Middle frontal gyrus (tissue), 1 donor: ENCODE data around the gene SLC43A1.

Experiments used
- DNase-seq: peaks from one replicate; pipeline ENCODE4 v3.0.0-alpha.2; 2015; ENCODE audit warnings: low spot score; ENCODE audit errors: extremely low spot score

SLC43A1 gene

DNA sequence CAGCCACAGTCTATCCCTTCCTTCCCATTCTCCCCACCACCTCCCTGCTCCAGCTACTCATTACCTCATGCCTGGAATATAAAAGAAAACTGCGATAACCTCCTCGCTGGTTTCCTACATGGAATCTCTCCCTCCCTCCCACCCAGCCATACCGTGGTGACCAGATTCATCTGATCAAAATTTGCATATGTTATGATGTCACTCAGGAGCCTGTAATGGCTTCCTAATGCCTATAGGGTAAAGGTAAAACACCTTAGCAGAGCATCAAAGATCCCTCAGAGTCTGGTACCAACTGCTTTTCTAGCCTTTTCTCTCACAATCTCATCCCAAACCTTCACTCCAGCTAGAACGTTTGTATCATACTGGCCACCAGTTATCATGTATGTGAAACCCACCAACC lies 35.6 kb downstream of the SLC43A1 start:
- DNase-seq = no peak

DNA sequence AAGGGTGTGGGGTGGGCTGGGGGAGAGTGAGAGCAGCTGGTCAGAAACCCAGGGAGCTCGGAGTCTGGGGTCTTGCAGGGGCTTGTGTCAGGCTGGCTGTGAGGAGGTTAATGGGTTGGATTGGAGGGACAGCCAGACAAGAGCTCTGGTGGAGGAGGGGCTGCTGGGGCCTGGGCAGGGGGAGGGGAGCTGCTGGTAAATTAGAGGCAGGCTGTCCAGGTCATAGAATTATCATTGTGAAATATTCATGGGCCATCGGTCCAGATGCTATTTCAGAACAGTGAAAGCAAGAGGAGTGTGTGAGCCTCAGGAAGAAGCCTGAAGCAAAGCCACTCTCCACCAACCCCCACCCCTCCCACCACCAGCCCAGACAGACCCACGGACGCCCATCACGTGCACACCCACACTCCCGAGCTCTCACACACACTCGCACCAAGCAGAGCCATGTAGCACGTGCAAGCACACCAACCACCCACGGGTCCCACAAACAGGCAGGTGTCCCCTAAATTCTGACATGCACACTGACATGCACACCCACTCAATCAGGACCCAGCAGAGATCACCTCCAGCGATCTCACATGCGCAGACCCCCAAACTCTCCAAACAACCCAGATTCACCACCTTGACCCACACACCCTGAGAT lies 36.4 kb downstream of the SLC43A1 start:
- no peak for DNase-seq

DNA sequence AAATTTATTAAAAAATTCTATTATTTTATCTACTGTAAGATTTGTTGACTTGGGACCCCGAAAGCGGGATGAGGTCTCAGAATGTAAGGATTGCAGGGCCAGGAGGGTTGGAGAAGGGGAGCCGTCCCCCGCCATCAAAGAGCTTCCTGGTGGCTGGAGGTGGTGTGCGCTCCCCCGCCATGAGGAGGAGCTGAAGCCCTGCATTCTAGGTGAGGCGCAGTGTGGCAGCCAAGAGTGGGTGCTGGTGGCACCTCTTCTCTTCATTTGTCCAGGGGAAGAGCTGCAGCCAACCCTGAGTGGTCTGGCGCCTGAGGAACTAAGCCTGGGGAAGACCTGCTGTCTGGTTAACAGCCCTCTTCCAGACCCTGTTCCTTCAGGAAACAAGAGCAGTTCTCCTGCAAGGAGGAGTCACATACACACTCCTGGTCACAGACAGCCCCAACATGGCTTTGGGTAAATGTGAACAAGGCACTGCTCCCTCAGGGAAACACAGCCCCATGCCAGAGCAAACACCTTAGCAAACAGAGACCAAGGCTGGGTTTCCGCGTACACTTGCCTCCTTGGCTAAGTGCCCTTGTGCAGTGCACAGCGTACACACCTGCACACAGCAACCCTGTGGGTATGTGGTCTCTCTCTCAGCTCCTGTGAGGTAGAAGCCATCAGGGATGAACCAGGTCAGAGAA lies 37.9 kb downstream of the SLC43A1 start:
- no peak for DNase-seq

DNA sequence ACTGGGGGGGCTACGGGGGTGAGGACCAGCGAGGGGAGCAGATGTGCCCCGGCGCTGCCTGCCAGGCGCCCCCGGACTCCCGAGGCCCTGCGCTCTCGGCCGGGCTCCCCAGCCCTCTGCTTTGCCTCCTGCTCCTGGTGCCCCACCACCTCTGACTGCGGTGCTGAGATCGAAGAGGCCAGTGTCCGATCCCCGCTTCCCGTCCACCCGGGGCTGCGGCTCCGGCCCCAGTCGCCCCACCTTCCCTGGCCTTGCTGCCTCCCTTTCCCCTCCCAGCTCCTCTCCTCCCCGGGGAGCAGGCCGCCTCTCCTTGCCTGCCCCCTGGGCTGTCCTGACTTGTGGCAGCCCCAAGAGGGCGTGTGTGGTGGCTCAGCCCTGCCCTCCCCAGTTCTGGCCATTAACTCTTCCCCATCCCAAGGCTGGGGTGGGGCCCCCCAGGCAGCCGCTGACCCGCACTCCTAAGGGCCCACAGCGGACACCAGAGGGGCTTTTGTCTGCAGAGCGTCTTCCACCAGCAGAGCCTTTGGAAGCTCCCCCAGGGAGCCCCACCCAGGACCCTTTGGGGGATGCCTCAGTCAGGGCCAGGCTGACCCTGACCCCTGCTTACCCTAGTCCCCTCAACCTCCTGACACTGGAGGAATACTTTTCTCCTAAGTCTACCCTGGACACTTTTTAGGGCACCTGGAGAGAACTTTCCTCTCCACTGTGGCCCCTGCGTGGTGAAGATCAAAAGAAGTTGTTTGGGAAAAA lies 38.6 kb downstream of the SLC43A1 start:
- no peak for DNase-seq

DNA sequence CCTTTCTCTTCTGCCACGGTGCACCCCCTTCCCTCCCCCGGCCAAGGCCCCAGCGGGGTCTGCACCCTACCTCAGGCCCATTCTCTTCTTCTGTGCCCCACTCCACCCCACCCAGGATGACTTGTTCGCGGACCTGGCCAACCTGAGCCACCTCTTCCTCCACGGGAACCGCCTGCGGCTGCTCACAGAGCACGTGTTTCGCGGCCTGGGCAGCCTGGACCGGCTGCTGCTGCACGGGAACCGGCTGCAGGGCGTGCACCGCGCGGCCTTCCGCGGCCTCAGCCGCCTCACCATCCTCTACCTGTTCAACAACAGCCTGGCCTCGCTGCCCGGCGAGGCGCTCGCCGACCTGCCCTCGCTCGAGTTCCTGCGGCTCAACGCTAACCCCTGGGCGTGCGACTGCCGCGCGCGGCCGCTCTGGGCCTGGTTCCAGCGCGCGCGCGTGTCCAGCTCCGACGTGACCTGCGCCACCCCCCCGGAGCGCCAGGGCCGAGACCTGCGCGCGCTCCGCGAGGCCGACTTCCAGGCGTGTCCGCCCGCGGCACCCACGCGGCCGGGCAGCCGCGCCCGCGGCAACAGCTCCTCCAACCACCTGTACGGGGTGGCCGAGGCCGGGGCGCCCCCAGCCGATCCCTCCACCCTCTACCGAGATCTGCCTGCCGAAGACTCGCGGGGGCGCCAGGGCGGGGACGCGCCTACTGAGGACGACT lies 39.3 kb downstream of the SLC43A1 start:
- no peak for DNase-seq

DNA sequence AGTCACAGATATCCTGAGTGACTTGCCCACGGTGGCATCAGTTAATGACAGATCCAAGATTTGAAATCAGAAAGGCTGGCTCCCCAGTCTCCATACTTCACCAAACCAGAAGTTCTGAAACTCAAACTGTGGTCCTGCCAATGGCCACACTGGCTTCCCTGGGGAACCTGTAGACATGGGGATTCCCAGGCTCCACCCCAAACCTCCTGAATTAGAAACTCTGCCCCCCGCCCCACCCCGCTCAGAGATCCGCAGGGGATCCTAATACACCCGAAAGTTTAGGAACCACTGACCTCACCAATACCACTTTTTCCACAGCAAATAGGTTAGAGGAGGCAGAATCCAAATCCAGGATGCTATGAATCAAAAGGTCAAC lies 39.8 kb downstream of the SLC43A1 start:
- no peak for DNase-seq

DNA sequence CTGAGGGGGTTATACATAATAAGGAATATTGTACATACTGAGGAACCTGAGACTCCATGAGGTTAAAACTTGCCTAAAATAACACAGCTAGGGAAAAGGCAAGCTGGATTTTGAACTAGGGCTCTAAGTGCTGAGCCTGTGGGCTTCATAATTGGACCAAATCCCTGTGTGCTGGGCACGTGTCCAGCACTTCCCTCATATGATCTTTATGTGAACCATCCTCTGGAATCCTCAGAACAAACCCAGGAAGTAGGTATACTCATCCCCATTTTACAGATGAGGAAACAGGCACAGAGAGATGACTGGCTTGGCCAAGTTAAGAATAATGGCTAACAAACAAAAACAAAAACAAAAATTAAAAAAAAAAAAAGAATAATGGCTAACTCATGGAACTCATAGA lies 40.3 kb downstream of the SLC43A1 start:
- no peak for DNase-seq

DNA sequence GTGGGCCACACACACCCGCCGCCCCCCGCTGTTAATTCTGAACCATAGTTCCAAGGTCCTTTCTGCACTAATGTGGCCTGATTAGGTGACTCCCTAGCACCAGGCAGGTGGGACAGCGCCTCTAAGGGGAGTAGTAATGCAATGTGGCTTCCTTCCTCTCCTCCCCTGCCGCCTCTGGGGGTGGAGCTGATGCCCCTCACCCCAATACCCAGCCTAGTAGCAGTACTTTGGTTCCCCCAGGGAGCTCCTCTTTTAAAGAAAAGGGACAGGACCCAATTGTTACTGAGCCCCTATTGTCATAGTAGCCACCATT lies 40.7 kb downstream of the SLC43A1 start:
- DNase-seq = no peak

DNA sequence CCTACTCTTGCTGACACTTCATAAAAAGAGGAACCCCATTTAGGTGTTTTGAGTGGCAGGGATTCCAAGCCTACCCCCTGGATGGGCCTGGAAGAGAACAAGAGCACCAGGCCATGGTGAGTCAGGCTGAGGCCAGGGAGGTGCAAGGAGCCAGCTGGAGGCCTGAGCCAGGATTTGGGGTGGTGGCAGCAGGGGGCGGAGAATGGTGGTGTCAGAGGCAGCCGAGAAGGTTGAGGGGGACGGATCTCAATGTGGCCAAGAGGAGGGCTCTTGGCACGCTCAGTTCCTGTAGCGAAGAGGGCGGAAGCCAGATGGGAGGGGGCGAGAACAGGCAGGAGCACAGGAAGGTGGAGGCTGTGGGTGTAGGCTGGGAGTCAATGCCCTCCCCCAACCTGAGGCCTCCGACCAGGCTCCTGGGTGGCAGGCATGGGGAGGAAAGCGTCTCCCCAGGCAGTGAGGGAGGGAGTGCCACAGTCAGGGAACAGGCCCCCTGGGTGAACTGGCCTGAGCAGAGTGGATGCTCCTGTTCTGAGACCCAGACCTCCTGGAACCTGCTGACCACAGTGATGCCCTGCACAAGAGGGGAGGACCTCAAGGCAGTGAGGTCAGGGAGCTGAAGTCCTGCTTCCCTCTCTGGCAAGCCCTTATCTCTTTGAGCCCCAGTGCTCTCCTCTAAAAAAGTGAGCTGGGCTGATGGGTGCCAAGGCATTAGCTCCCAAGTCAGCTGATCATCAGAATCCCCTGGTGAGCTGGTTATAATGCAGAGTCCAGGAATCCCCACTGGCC lies 41.3 kb downstream of the SLC43A1 start:
- DNase-seq = no peak

DNA sequence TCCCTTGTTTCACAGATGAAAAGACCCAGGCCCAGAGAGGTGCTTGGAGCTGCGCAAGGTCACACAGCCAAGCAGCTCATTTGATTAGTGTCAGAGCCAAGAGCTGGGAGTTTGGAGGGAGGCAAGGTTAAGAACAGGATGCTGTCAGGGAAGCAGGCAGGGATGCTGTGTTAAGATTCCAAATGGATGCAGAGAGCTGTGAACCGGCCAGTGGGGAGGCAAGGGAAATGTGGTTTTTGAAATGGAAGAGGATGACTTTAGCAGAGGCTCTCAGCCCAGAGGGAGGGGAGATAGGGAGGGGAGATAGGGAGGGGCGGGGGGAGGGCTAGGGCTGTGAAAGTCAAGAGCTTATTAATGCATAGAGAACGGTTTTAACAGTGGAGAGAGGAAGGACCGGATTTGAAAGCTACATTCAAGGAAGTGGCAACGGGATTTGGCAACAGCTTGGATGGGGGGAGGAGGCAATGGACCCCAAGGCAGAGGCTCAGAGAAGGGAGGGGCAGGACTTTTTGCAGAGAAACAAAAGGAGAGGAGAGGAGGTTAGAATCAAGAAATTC lies 42.1 kb downstream of the SLC43A1 start:
- no peak for DNase-seq

DNA sequence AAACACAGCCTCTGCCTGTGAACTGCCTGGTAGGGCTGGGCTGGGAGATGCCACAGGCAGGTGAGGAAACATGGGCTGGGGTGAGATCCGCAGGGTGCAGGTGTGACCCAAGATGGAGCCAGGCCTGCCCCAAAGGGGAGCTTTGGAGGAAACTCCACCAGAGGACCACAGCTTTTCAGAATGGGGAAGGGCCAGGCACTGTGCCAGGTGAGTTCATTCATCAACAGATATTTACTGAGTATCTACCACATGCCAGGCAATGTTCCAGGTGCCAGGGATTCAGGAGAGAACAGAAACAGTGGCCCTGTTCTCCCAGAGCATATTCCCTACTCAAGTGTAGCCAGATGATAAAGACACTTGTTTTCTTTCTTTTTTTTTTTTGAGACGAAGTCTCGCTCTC lies 44.0 kb downstream of the SLC43A1 start:
- no peak for DNase-seq

DNA sequence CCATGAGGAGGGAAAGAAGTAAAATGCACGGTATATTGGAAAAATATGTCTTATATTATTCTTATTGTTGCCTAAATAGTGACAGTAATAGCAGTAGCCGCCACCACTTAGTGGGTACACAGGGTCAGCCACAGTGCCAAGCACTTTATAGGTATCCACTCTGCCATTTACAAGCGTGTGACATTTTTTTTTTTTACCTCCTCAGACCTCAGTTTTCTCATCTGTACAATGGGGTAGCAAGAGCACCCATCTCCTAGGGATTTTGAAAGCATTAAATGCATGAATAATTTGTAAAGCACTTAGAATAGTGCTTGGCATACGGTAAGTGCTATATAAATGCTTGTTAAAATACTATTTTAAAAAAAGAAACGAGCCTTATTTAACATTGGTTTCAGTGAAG lies 46.2 kb downstream of the SLC43A1 start:
- DNase-seq = no peak

DNA sequence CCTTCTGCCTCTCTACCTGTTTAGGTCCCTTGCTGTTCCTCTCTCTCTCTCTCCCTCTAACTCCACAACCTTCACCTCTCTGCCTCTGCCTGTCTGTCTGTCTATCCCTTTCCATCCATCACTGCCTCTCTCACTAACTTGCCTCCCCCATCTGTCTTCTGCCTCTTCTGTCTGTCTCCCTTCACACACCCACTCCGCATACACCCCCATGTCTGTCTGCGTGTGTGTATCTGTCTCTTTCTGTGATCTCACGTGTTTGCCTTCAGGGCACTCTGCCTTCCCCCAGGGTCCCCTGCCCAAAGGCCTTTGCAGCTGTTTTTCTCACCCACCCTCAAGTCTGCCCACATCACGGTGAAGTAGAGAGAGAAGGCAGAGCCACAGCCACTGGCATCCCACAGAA lies 47.2 kb downstream of the SLC43A1 start:
- no peak for DNase-seq

DNA sequence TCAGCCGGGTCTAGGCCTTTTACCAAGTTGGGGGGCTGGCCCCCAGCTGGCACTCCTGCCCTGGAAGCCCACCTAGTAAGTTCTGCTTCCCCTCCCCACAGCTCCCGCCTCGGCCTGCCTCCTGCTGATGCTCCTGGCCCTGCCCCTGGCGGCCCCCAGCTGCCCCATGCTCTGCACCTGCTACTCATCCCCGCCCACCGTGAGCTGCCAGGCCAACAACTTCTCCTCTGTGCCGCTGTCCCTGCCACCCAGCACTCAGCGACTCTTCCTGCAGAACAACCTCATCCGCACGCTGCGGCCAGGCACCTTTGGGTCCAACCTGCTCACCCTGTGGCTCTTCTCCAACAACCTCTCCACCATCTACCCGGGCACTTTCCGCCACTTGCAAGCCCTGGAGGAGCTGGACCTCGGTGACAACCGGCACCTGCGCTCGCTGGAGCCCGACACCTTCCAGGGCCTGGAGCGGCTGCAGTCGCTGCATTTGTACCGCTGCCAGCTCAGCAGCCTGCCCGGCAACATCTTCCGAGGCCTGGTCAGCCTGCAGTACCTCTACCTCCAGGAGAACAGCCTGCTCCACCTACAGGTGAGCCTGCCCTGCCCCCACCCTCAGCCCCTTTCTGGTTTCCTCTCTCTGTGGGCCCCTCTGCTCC lies 47.9 kb downstream of the SLC43A1 start:
- DNase-seq = no peak

DNA sequence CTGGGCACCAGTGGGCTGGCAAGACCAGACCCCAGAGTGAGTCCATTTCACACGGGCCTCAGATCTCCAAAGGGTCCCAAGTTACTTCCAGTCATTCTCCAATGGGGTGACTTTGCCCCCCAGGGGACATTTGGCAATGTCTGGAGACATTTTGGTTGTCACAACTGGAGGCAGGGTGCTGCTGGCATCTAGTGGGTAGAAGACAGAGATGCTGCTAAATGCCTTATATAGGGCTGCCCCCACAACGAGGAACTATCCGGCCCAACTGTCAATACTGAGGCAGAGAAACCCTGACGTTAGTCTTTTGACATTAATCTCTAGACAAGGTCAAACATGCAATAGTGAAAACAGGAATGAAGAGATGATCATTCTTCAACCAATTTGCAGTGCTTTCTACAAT lies 48.8 kb downstream of the SLC43A1 start:
- DNase-seq = no peak

DNA sequence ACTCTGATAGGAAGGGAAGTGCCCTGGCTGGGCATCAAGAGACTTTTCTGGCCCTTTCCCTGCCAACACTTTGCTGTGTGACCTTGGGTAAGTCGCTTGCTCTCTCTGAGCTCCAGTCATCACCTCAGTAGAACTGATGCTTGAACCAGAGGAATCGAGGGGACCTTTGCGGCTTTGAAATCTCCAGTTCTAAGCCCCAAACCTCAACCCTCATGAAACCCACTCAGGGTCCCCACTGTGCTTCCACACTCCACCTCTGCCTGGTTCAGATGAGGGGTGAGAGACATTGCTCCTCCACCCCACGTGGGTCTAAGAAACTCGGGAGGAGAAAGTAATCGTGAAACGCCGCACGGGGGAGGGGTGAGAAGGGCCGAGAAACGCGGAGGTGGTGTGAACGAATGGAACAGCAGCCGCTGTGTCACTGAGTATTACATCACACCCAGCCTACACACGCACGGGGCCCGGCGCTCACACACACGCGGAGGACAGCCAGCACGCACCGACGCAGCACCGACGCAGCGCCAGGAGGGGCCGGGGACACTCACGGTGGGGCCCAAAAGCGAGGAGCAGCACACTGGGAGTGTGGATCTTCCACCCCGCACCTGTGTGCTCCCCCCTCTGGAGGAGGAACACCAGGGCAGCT lies 50.8 kb downstream of the SLC43A1 start:
- no peak for DNase-seq

DNA sequence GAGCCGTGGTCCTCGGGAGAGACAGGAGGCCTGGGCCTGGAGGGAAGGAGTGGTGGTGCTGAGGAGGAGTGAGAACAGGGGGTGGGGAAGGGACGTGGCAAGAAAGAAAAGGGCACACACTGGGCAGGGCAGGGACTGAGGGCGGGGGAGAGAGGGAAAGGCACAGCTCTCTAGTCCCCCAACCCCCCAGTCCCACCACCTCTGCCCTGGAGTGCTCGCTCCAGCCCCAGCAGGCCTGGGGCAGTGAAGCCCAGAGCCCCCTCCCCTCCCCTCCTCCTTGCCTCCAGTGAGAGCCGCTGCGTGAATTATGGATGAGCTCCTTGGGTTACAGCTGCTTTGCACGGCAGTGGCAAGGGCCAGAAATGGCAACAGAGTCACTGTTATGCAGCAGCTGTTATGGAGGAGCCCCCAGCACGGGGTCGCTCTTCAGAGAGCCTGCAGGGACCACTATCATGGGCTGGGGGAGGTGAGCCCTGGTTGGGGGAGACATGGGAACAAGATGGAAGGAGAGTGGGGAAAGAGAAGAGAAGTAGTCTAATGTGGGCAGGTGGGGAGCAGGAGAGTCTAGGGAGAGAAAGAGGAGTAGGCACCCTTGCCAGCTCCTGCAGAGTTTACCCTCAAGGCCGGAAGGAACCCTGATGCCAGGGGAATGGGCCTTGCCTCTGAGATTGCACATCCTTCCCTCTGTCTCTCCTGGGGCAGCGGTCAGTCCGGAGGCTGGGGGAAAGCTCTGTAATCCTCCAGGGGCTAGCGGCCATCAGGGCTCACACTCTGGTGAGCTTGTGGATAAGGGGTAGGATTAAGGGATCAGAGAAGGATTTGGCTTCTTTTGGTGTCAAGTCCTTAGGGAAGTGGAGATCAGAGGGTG lies 51.6 kb downstream of the SLC43A1 start:
- DNase-seq = no peak

DNA sequence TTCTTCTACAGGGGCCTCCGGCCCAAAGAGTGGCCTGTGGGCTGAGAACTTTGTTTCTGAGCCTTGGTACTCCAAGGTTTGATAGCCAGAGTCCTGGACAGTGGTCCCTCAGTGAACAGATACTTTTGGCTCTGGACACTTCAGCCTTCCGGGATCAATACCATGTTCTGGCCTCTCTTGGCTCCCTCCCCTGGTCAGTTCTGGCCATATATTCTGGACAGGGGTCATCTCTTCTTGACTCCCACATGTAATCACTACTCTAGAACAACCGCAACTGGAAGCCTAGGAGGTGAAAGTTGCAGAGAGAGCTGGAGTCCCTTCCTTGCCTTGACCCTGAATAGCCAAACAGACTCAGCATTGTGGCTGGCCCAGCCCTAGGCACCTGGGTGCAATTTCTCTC lies 52.9 kb downstream of the SLC43A1 start:
- DNase-seq = no peak

DNA sequence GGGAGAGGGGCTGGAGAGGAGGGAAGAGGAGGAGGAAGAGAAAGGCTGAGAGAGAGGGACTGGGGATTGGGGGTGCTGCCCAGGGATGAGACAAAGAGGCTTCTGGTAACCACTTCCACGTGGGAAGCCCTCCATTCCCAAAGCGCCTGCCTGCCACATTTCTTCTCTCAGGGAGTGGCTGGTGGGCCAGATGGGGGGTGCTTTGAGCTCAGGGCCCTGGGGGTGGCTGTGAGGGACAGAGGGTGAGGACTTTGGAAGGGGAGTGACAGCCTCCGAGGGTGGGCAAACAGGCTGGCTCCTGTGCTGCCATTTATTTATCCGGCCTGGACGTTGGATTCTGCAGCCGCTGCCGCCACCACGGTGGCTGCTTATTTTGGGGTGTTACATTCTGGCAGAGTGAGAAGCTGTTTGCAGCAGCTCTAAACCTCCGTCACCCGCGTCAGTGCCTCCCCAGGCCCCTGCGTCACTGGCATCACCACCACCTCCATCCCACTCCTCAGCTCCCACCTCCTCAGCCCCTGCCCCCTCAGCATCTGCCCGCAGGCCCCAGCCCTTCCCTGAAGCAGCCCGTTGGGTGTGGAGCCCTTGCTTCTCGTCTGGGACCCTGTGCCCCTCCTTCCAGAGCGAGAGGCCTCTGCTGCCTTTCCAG lies 53.5 kb downstream of the SLC43A1 start:
- DNase-seq = no peak
